Choroid plexus epithelial cell (primary cell): ENCODE measurements around the gene ATXN2.
A peak's percentile ranks its signal among the peaks of the same experiment; 100 is the strongest.

Experiments used
- DNase-seq: peaks from one replicate; pipeline ENCODE4 v3.0.0-alpha.2; 2010; ENCODE audit warnings: low read depth
- H3K4me3 ChIP-seq: 2 replicates; pipeline ENCODE4 v1.5.1; 2011; ENCODE audit warnings: low read depth, mild to moderate bottlenecking, control low read depth, low read length, moderate library complexity
- CTCF ChIP-seq: conservative IDR thresholded peaks from 2 replicates; pipeline ENCODE4 v1.5.1; 2011; ENCODE audit warnings: low read depth, mild to moderate bottlenecking, control low read depth, inconsistent platforms, low read length, moderate library complexity

ATXN2 gene

GRCh38 chr12:111454716-111455447 lies 144.2 kb downstream of the ATXN2 start:
- no peak overlapping the region for H3K4me3 ChIP-seq
- peak; percentile 2 for DNase-seq
- TF ChIP-seq CTCF, result no peak

- peak; percentile 42 for DNase-seq
- H3K4me3 ChIP-seq, result no peak overlapping the region
- TF ChIP-seq CTCF, result no peak
These were observed 144.8 kb downstream of the ATXN2 start for GRCh38 chr12:111454311-111454710.

DNA sequence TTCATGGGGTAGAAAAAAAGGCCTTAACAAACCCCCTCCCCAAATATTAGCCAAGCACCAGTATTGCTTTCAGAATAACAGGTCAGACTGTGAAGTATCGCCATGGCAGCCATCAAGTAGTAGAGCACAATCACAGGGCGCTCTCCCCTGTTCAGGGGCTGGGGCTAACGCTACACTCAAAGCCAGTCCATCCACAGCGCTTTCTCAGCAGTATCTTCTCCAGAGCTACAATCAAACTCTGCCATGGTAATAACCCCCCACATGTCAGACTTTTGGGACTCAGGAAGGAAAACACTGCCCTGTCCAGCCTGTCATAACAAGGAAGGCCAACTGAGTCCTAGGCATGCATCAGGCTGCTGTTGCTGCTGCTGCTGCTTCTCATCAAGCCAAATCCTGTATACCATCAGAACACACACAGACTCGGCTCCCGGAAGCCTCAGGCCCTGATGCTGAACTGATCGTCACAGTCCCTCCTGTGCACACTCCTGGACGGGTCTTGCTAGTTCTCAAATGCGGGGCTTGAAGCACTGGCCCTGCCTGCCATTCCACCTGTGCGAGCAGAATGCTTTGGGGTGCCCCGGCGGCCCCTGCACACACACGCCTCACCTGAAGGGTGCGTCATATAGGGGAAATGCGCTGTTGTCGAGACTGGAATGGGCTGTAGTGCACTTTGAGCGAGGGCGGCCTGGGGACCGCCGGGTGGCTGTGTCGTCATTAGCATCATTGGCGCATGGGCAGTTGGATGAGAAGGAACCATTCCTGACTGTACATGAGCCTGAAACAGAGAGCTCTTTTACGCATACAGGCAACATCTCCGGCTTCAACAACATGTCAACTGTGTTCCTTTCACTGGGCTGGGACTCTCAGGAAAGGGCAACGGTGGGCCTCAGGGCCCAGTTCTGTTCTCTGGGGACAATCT lies 145.8 kb downstream of the ATXN2 start:
- no peak overlapping the region for H3K4me3 ChIP-seq
- no peak for TF ChIP-seq CTCF
- no peak for DNase-seq

- peak; percentile 76 for TF ChIP-seq CTCF
- no peak overlapping the region for H3K4me3 ChIP-seq
- peak; percentile 70 for DNase-seq
These were observed 147.4 kb downstream of the ATXN2 start for GRCh38 chr12:111451649-111452129.

DNA sequence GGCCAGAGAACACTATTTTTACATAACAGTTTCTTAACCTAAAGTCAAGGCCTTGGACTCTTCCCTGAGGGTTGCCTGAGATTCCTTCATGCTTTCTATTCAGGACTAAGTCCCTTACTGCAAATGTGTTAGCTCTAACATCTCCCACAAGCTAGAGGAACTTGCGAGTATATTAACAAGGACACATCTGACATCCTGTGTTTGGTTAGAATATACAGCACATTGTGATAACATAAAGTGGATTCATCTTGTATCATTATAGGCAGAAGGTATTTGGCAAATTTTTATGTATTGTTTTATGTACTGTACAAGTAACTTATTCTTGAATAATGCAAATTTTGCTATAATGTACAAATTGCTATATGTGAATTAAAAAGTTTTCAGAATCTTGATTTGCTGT lies 147.9 kb downstream of the ATXN2 start:
- no peak for TF ChIP-seq CTCF
- no peak for DNase-seq

GRCh38 chr12:111450676-111451075 lies 148.4 kb downstream of the ATXN2 start:
- DNase-seq, result no peak
- H3K4me3 ChIP-seq, result no peak overlapping the region
- no peak for TF ChIP-seq CTCF

More for the DNA sequence above, 147.9 kb downstream of the ATXN2 start:
- no peak overlapping the region for H3K4me3 ChIP-seq
